ENCODE data around the gene SLC10A6.

DNA sequence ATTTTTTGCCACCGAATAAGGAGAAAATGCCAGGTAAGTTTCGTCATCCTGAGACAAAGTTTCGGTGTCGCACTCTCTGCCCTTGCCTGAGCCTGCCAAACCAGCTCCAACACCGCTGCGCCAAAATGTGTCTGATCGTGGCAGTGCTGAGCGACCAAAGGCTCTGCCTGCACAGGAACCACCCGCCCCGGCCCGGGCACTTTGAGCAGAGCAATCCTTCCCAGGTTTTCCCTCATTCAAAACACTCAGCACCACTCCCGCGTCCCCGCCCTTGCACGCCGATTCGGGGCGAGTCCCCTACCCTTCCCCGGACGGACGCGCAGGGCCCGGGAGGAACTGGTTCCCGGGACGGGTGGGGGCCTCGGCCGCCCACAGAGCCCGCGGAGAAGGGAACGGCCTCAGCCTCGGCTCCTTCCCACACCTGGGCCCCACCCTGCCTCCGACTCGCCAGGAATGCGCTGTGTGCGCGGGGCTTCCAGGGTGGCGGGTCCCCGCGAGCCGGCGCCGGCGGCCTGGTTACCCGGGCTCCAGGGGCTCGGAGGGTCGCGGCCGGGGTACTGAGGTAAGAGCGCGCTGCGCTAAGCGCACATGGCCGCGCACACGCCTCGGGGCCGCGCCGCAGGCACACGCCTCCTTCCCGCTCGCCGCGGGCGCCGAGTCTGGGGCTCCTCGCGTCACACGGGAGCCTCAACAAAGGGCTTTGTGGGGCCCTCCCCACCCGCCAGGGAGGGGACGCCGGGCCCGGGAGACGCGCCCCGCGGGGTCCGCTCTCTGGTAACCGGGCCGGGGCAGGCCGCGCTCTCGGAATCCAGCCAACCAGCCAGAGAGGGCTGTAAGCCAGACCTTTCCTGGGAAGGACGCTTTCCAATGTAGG lies 42.8 kb upstream of the SLC10A6 start, which contains the start of gene C4orf36:
- TF ChIP-seq, protein P1, sequence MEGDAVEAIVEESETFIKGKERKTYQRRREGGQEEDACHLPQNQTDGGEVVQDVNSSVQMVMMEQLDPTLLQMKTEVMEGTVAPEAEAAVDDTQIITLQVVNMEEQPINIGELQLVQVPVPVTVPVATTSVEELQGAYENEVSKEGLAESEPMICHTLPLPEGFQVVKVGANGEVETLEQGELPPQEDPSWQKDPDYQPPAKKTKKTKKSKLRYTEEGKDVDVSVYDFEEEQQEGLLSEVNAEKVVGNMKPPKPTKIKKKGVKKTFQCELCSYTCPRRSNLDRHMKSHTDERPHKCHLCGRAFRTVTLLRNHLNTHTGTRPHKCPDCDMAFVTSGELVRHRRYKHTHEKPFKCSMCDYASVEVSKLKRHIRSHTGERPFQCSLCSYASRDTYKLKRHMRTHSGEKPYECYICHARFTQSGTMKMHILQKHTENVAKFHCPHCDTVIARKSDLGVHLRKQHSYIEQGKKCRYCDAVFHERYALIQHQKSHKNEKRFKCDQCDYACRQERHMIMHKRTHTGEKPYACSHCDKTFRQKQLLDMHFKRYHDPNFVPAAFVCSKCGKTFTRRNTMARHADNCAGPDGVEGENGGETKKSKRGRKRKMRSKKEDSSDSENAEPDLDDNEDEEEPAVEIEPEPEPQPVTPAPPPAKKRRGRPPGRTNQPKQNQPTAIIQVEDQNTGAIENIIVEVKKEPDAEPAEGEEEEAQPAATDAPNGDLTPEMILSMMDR (IDR thresholded peaks at IDR 0.05): peak in 2 of 4 donors; percentile 5 to 8
- TF ChIP-seq POLR2A (IDR thresholded peaks at IDR 0.05): peak; percentile 35

All from right lobe of liver (tissue), 4 donors.